GM23338 (cell line): ENCODE measurements around the gene ARHGEF16. TPM values are rescaled to one million over a fixed set of nuclear protein-coding genes. Genes with fewer than 3 reads are reported as not detected.

Source experiments
- ATAC-seq: fragments of 200-7000 bp; cut with Tn5 transposase; 3 replicates; pipeline ENCODE4 v1.9.1; 2020
- DNase-seq: peaks from one replicate; pipeline ENCODE4 v3.0.0-alpha.2; 2015; ENCODE audit warnings: low spot score
- H2AFZ ChIP-seq: fragments of 200-600 bp; sonication (generic); 2 replicates; pipeline ENCODE4 v1.8.0; 2016; ENCODE audit warnings: antibody characterized with exemption, mild to moderate bottlenecking, moderate library complexity
- H3F3A ChIP-seq: fragments of 200-600 bp; sonication (generic); replicated peaks from 2 replicates; pipeline ENCODE4 v1.8.0; 2017; ENCODE audit warnings: antibody characterized with exemption, mixed run types, low read depth
- H3K27ac ChIP-seq: fragments of 200-600 bp; sonication (generic); 2 replicates; pipeline ENCODE4 v1.6.1; 2016; ENCODE audit warnings: low read depth
- H3K27me3 ChIP-seq: fragments of 200-600 bp; sonication (generic); 2 replicates; pipeline ENCODE4 v1.8.0; 2016; ENCODE audit warnings: mild to moderate bottlenecking, mixed run types, moderate library complexity; ENCODE audit not compliant: insufficient read depth
- H3K36me3 ChIP-seq: fragments of 200-600 bp; sonication (generic); 2 replicates; pipeline ENCODE4 v1.8.0; 2016; ENCODE audit warnings: mild to moderate bottlenecking; ENCODE audit not compliant: insufficient read depth
- H3K4me1 ChIP-seq: fragments of 200-600 bp; sonication (generic); 2 replicates; pipeline ENCODE4 v1.8.0; 2016; ENCODE audit warnings: mild to moderate bottlenecking, moderate library complexity; ENCODE audit not compliant: insufficient read depth
- H3K4me2 ChIP-seq: fragments of 200-600 bp; sonication (generic); 2 replicates; pipeline ENCODE4 v1.7.1; 2017; ENCODE audit warnings: mixed run types
- H3K4me3 ChIP-seq: fragments of 200-600 bp; sonication (generic); 2 replicates; pipeline ENCODE4 v1.6.1; 2016; ENCODE audit warnings: mixed run types
- H3K79me2 ChIP-seq: fragments of 200-600 bp; sonication (generic); replicated peaks from 2 replicates; pipeline ENCODE4 v1.8.0; 2017; ENCODE audit warnings: mild to moderate bottlenecking; ENCODE audit not compliant: insufficient read depth
- H3K9me2 ChIP-seq: fragments of 200-600 bp; sonication (generic); 2 replicates; pipeline ENCODE4 v1.8.0; 2017; ENCODE audit not compliant: insufficient read depth
- H4K20me1 ChIP-seq: fragments of 200-600 bp; sonication (generic); replicated peaks from 2 replicates; pipeline ENCODE4 v1.8.0; 2017; ENCODE audit warnings: mild to moderate bottlenecking; ENCODE audit not compliant: insufficient read depth
- H3K27ac Mint-ChIP-seq: 2 replicates; pipeline ENCODE4 v1.8.0; 2020; ENCODE audit warnings: inconsistent platforms, mild to moderate bottlenecking, moderate library complexity, mixed read lengths
- H3K27me3 Mint-ChIP-seq: 3 replicates; pipeline ENCODE4 v1.8.0; 2022; ENCODE audit warnings: low read depth, mild to moderate bottlenecking, moderate library complexity, mixed read lengths, inconsistent platforms; ENCODE audit not compliant: insufficient read depth, poor library complexity
- H3K36me3 Mint-ChIP-seq: 3 replicates; pipeline ENCODE4 v1.8.0; 2021; ENCODE audit warnings: low read depth, mild to moderate bottlenecking, inconsistent platforms, moderate library complexity, mixed read lengths
- H3K4me1 Mint-ChIP-seq: 3 replicates; pipeline ENCODE4 v1.8.0; 2020; ENCODE audit warnings: mild to moderate bottlenecking, inconsistent platforms, mixed read lengths
- H3K4me3 Mint-ChIP-seq: 3 replicates; pipeline ENCODE4 v1.8.0; 2021; ENCODE audit warnings: moderate library complexity, mild to moderate bottlenecking, inconsistent platforms, mixed read lengths
- H3K9me3 Mint-ChIP-seq: 3 replicates; pipeline ENCODE4 v1.8.0; 2020; ENCODE audit warnings: moderate library complexity, mild to moderate bottlenecking, inconsistent platforms, mixed read lengths
- CREB1 ChIP-seq: fragments of 250-450 bp; sonication (Bioruptor Pico); IDR thresholded peaks from 2 replicates; pipeline ENCODE4 v1.5.0; 2020; ENCODE audit warnings: low read depth, mild to moderate bottlenecking, moderate library complexity
- CTCF ChIP-seq, 2 experiments: fragments of 200-600 bp in 1 of 2; sonication (generic) in 1 of 2; conservative IDR thresholded peaks; 2 replicates each; pipeline versions ENCODE4 v1.5.1 to v1.6.1; 2016 to 2017; ENCODE audit warnings: antibody characterized with exemption in 2 of 2, low read depth in 2 of 2, mild to moderate bottlenecking in 2 of 2, moderate library complexity in 1 of 2
- ETS1 ChIP-seq: IDR thresholded peaks from 2 replicates; pipeline ENCODE4 v1.6.1; 2016; ENCODE audit warnings: antibody characterized with exemption
- EZH2 ChIP-seq: fragments of 200-600 bp; sonication (generic); IDR thresholded peaks from one replicate; pipeline ENCODE4 v1.8.0; 2017; ENCODE audit warnings: antibody characterized with exemption, mild to moderate bottlenecking, low read depth; ENCODE audit not compliant: unreplicated experiment
- EZH2phosphoT487 ChIP-seq: fragments of 200-600 bp; sonication (generic); IDR thresholded peaks from one replicate; pipeline ENCODE4 v1.8.1; 2018; ENCODE audit warnings: antibody characterized with exemption; ENCODE audit not compliant: unreplicated experiment
- JUNB ChIP-seq: IDR thresholded peaks from one replicate; pipeline ENCODE4 v1.6.1; 2016; ENCODE audit warnings: antibody characterized with exemption; ENCODE audit not compliant: unreplicated experiment
- NANOG ChIP-seq: IDR thresholded peaks from 2 replicates; pipeline ENCODE4 v1.6.1; 2016; ENCODE audit warnings: antibody characterized with exemption, borderline replicate concordance
- POLR2AphosphoS5 ChIP-seq: IDR thresholded peaks from 2 replicates; pipeline ENCODE4 v1.6.1; 2016; ENCODE audit warnings: antibody characterized with exemption, low read depth
- REST ChIP-seq: IDR thresholded peaks from one replicate; pipeline ENCODE4 v1.6.1; 2018; ENCODE audit warnings: antibody characterized with exemption; ENCODE audit not compliant: unreplicated experiment
- STAT1 ChIP-seq: IDR thresholded peaks from one replicate; pipeline ENCODE4 v1.6.1; 2016; ENCODE audit warnings: antibody characterized with exemption; ENCODE audit not compliant: unreplicated experiment
- ZNF114 ChIP-seq: fragments of 250-450 bp; sonication (Bioruptor Pico); IDR thresholded peaks from 2 replicates; pipeline ENCODE4 v1.5.0; 2020; ENCODE audit warnings: mild to moderate bottlenecking, moderate library complexity
- ZNF331 ChIP-seq: fragments of 250-450 bp; sonication (Bioruptor Pico); IDR thresholded peaks from 2 replicates; pipeline ENCODE4 v1.5.0; 2020; ENCODE audit warnings: low read depth, mild to moderate bottlenecking, moderate library complexity
- ZNF462 ChIP-seq: fragments of 250-450 bp; sonication (Bioruptor Pico); IDR thresholded peaks from 2 replicates; pipeline ENCODE4 v1.5.0; 2020; ENCODE audit warnings: mild to moderate bottlenecking, moderate library complexity
- polyA plus RNA-seq: library from polyadenylated mRNA; unstranded; fragments of >200 nt; fragmentation: Nextera tagmentation; extraction: Ambion mirVana; gene quantifications from 2 replicates; pipeline ENCODE4 v1.2.1, GENCODE V29; 2016
- total RNA-seq: library from RNA; depleted of rRNA; stranded (reverse); fragments of >200 nt; shearing (Covaris generic); gene quantifications from 2 replicates; pipeline ENCODE4 v1.2.3, GENCODE V29; 2014

The ARHGEF16 gene
- total and polyA plus RNA-seq, 2 experiments from 2014 or later, result 12.2 to 29.3 TPM

GRCh38 chr1:3501437-3501836 is 47.0 kb downstream of the ARHGEF16 start:
- Histone ChIP-seq H3K4me1 (no peaks in the 10 kb centered on the region), H3K27me3 (no peaks in the 10 kb centered on the region), H3K36me3 (no peaks in the 10 kb centered on the region), H3K27ac (no peak overlapping the region), H3K79me2 (no peaks in the 10 kb centered on the region), H2AFZ (no peak overlapping the region), H3F3A (no peaks in the 10 kb centered on the region), H3K4me2 (no peak overlapping the region), H3K9me2 (no peaks in the 10 kb centered on the region), H4K20me1 (no peaks in the 10 kb centered on the region; the same call in 1 of the 2 replicates), H3K4me3 (no peak overlapping the region)
- no peak for TF ChIP-seq CTCF (conservative IDR thresholded peaks at IDR 0.05; ENCODE audit: low read depth in 2 of 2)
- TF ChIP-seq ZNF114 (CRISPR knock-in tag), result no peak
- no peak for TF ChIP-seq STAT1
- no peak for TF ChIP-seq ETS1
- no peak for TF ChIP-seq EZH2
- TF ChIP-seq ZNF462 (CRISPR knock-in tag), result no peak
- no peak for TF ChIP-seq CREB1 (CRISPR knock-in tag)
- TF ChIP-seq NANOG, result no peak
- TF ChIP-seq JUNB, result no peak
- no peak for TF ChIP-seq POLR2AphosphoS5
- no peak for TF ChIP-seq EZH2phosphoT487
- TF ChIP-seq REST, result no peak
- TF ChIP-seq ZNF331 (CRISPR knock-in tag), result no peak
- peaks cover 7% of the 10 kb centered on the region for H3K27me3 Mint-ChIP-seq
- H3K27ac Mint-ChIP-seq, result no peak overlapping the region
- ATAC-seq, result no peak
- H3K4me3 Mint-ChIP-seq, result no peak overlapping the region
- no peaks in the 10 kb centered on the region for H3K36me3 Mint-ChIP-seq
- DNase-seq, result no peak
- no peaks in the 10 kb centered on the region for H3K9me3 Mint-ChIP-seq
- H3K4me1 Mint-ChIP-seq, result no peaks in the 10 kb centered on the region
